MCF 10A (cell line): ENCODE measurements around the gene HTT. TPM values are rescaled to one million over a fixed set of nuclear protein-coding genes. Genes with fewer than 3 reads are reported as not detected.

ENCODE experiments used
- BruUV-seq: library from RNA; stranded (reverse); fragments of 400-500 nt; replicated peaks from 2 replicates; lab custom pipeline; 2021; lab: Mats Ljungman, UMichigan
- CTCF ChIA-PET: fragments of 300-600 bp; sonication (Branson Sonifier 250); formaldehyde crosslinking; extraction: SDS; loops from one replicate; lab custom pipeline; 2021; ENCODE audit warnings: antibody characterized with exemption, inconsistent platforms; lab: Yijun Ruan, JAX
- POLR2A ChIA-PET: fragments of 300-600, 350-650 bp; sonication (Branson Sonifier 250); formaldehyde crosslinking; extraction: SDS; loops from one replicate; lab custom pipeline; 2020; ENCODE audit warnings: antibody characterized with exemption, inconsistent platforms; lab: Yijun Ruan, JAX
- DNase-seq: peaks from one replicate; pipeline ENCODE4 v3.0.0-alpha.2; 2018; ENCODE audit not compliant: unreplicated experiment
- H3K27ac Mint-ChIP-seq: one replicate; pipeline ENCODE4 v1.8.0; 2022; ENCODE audit warnings: mild to moderate bottlenecking, low read depth, mixed read lengths; ENCODE audit not compliant: unreplicated experiment
- H3K27me3 Mint-ChIP-seq: one replicate; pipeline ENCODE4 v1.8.0; 2022; ENCODE audit warnings: mixed read lengths; ENCODE audit not compliant: insufficient read depth, unreplicated experiment
- H3K36me3 Mint-ChIP-seq: one replicate; pipeline ENCODE4 v1.8.0; 2022; ENCODE audit warnings: mild to moderate bottlenecking, moderate library complexity, mixed read lengths; ENCODE audit not compliant: insufficient read depth, unreplicated experiment
- H3K4me1 Mint-ChIP-seq: one replicate; pipeline ENCODE4 v1.8.0; 2022; ENCODE audit warnings: mixed read lengths; ENCODE audit not compliant: insufficient read depth, unreplicated experiment
- H3K4me3 Mint-ChIP-seq: one replicate; pipeline ENCODE4 v1.8.0; 2022; ENCODE audit warnings: mild to moderate bottlenecking, moderate library complexity, mixed read lengths; ENCODE audit not compliant: unreplicated experiment
- H3K9me3 Mint-ChIP-seq: one replicate; pipeline ENCODE4 v1.8.0; 2022; ENCODE audit warnings: mixed read lengths; ENCODE audit not compliant: unreplicated experiment
- intact Hi-C: fragments of 100-400 bp; cut with micrococcal nuclease; formaldehyde crosslinking; loops from 2 replicates; pipeline ENCODE4 v1.14.1; 2022
- total RNA-seq: library from RNA; stranded (reverse); gene quantifications from 2 replicates; pipeline ENCODE4 v1.2.3, GENCODE V29; 2022
- TF ChIP-seq, protein P1 (sequence below): fragments of 200-600 bp; IDR thresholded peaks from one replicate; pipeline ENCODE4 v1.8.0; 2022; ENCODE audit warnings: antibody characterized with exemption, mild to moderate bottlenecking; ENCODE audit not compliant: unreplicated experiment

Gene HTT
- total RNA-seq, 1 experiment from 2014 or later = 47.4 TPM

DNA sequence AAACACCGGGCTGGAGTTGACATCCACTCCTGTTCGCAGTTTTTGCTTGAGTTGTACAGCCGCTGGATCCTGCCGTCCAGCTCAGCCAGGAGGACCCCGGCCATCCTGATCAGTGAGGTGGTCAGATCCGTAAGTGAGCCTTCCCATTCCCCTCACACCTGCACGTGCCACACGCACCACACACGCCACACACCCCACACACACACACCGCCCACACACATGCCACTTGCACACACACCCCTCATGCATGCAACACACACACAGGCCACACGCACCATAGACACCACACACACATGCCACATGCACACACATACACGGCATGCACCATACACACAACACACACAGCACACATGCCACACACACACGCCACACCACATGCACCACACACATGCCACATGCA, 154.4 kb downstream of the HTT start:
- intact Hi-C loops = no loop called here
- no peak for DNase-seq
- ChIA-PET CTCF (no interaction called here), POLR2A (no interaction called here)
- Mint-ChIP-seq H3K9me3 (no peaks in the 10 kb centered on the region), H3K27me3 (no peaks in the 10 kb centered on the region), H3K27ac (no peak overlapping the region), H3K4me3 (no peak overlapping the region), H3K4me1 (peaks cover 5% of the 10 kb centered on the region), H3K36me3 (peaks cover 54% of the 10 kb centered on the region)
- TF ChIP-seq, protein P1, sequence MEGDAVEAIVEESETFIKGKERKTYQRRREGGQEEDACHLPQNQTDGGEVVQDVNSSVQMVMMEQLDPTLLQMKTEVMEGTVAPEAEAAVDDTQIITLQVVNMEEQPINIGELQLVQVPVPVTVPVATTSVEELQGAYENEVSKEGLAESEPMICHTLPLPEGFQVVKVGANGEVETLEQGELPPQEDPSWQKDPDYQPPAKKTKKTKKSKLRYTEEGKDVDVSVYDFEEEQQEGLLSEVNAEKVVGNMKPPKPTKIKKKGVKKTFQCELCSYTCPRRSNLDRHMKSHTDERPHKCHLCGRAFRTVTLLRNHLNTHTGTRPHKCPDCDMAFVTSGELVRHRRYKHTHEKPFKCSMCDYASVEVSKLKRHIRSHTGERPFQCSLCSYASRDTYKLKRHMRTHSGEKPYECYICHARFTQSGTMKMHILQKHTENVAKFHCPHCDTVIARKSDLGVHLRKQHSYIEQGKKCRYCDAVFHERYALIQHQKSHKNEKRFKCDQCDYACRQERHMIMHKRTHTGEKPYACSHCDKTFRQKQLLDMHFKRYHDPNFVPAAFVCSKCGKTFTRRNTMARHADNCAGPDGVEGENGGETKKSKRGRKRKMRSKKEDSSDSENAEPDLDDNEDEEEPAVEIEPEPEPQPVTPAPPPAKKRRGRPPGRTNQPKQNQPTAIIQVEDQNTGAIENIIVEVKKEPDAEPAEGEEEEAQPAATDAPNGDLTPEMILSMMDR = no peak
- BruUV-seq = no TSS peak

DNA sequence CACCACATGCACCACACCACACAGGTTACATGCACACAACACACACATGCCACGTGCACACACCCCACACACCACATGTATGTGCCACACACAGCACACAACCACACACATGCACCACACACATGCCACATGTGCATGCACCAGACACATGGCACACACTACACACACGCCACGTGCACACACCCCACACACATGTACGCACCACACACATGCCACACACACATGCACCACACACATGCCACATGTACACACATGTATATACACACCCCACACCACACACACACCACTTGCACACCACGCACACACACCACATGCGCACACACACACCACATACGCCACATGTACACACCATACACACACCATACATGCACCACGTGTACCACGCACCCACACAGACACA, 154.8 kb downstream of the HTT start:
- no TSS peak for BruUV-seq

DNA sequence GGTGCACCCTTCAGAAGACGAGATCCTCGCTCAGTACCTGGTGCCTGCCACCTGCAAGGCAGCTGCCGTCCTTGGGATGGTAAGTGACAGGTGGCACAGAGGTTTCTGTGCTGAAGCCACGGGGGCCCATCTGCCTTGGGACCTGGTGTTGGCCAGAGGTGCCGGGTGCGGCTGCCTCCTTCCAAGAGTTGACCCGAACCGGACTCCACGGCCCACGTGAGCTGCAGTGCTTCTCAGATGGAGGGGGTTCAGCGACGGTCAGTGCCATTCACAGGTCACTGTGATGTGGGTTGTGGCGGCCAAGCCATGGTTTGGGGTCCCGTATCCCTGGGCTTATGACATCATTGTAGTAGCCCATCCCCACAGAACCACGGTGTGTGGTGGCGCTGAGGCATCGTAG, 155.5 kb downstream of the HTT start:
- CTCF ChIA-PET = interaction anchor here (0.6 kb wide), 2 partner anchors 54 to 94 kb away, joined by 3 read pairs; no protein-coding TSS in a partner anchor
- DNase-seq = no peak
- intact Hi-C loops = no loop called here
- H3K27me3 Mint-ChIP-seq = no peaks in the 10 kb centered on the region
- TF ChIP-seq, protein P1 = no peak
- H3K4me3 Mint-ChIP-seq = no peak overlapping the region
- no TSS peak for BruUV-seq
- H3K27ac Mint-ChIP-seq = no peak overlapping the region
- POLR2A ChIA-PET = no interaction called here
- no peaks in the 10 kb centered on the region for H3K9me3 Mint-ChIP-seq
- peaks cover 5% of the 10 kb centered on the region for H3K4me1 Mint-ChIP-seq
- peaks cover 55% of the 10 kb centered on the region for H3K36me3 Mint-ChIP-seq

More for the DNA sequence above, 154.8 kb downstream of the HTT start:
- Mint-ChIP-seq H3K4me1 (peaks cover 5% of the 10 kb centered on the region), H3K4me3 (no peak overlapping the region), H3K36me3 (peaks cover 56% of the 10 kb centered on the region), H3K27ac (no peak overlapping the region), H3K27me3 (no peaks in the 10 kb centered on the region), H3K9me3 (no peaks in the 10 kb centered on the region)
- TF ChIP-seq, protein P1 = no peak
- ChIA-PET CTCF (no interaction called here), POLR2A (no interaction called here)
- no peak for DNase-seq
- intact Hi-C loops = no loop called here

DNA sequence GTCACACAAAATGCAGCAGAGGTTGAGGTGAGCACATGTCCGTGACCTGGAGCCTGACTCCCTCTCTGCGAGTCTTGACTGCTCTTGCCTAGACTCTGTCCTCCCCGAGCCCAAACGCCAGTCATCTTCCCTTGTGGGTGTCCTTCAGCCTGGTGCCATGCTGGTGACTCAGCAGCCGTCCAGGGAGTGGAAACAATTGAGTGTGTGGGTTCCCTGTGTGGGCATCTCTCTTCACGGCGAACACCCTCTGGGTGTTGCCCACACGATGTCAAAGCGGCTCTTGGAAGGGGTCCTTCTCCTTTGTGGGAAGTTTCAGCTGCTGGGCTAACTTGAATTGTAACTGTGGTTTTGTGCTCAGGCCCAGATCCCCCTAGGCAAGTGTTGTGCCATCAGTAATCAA, 157.0 kb downstream of the HTT start:
- POLR2A ChIA-PET = interaction anchor here (0.7 kb wide), 1 partner anchor 23 kb away, joined by 3 read pairs; no protein-coding TSS in a partner anchor
- intact Hi-C loops = no loop called here

More for the DNA sequence above, 157.0 kb downstream of the HTT start:
- TF ChIP-seq, protein P1 = no peak
- DNase-seq = no peak
- Mint-ChIP-seq H3K27ac (no peak overlapping the region), H3K4me1 (peaks cover 5% of the 10 kb centered on the region), H3K36me3 (peaks cover 60% of the 10 kb centered on the region), H3K27me3 (no peaks in the 10 kb centered on the region), H3K4me3 (no peak overlapping the region), H3K9me3 (no peaks in the 10 kb centered on the region)
- CTCF ChIA-PET = interaction anchor here (0.6 to 1.1 kb wide), 3 partner anchors 18 to 1137 kb away, joined by 3 read pairs; no protein-coding TSS in a partner anchor
- BruUV-seq = no TSS peak
